GM03348 (cell line): ENCODE data around the gene CDK2AP2.
"Not testable (repeated sequence)": the region's sequence is repeated elsewhere in the genome, so short reads cannot be mapped to it uniquely, and the experiment has no call there.

Source experiments
- DNase-seq: peaks from one replicate; pipeline ENCODE4 v3.0.0; 2012; ENCODE audit warnings: low spot score

CDK2AP2 gene

DNA sequence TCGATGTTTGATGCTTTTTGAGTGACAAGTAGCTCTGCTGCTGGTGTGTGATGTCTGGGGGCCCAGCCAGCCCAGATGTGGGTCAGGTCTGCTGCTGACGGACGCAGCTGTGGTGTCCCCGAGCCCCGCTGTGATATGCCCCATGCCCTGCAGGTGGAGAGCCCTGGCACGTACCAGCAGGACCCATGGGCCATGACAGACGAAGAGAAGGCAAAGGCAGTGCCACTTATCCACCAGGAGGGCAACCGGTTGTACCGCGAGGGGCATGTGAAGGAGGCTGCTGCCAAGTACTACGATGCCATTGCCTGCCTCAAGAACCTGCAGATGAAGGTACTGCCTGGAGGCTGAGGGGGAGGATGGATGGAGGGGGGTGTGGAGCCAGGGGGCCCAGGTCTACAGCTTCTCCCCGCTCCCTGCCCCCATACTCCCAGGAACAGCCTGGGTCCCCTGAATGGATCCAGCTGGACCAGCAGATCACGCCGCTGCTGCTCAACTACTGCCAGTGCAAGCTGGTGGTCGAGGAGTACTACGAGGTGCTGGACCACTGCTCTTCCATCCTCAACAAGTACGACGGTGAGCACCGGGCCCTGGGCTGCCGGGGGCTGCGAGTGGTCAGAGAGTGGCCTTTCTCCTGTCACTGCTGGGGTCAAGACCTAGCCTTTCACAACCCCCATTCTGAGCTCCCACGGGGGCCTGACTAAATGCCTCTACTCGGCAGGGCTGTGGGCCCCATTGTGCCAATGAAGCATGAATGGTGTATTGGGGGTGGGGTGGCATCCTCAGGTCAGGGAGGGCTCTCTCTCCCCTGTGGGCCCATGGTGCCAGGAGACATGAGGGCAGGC is 17.9 kb downstream of the CDK2AP2 start:
- DNase-seq = no peak

DNA sequence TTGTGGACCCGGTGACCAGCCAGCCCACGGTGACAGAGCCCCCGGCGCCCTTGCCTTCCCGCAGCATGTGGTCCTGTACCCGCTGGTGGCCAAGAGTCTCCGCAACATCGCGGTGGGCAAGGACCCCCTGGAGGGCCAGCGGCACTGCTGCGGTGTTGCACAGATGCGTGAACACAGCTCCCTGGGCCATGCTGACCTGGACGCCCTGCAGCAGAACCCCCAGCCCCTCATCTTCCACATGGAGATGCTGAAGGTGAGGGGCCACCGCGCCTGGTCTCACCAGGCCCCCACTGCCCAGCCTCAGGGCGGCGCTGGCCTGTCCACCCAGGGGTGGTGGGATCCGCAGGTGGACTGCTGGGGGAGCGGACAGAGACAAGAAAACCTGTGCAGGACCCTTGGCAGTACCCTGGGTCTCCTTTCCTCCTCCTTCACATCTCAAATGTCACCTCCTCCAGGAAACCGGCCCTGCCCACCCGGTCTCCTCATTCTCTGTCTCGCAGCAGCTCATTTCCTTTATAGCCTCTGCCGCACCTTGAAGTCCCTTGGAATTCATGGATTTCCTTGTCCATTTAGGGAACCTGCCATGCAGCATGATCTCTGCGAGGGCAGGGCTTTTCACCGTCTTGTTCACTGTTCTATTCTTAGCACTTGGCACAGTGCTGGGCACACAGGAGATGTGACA is 18.6 kb downstream of the CDK2AP2 start:
- no peak for DNase-seq

DNA sequence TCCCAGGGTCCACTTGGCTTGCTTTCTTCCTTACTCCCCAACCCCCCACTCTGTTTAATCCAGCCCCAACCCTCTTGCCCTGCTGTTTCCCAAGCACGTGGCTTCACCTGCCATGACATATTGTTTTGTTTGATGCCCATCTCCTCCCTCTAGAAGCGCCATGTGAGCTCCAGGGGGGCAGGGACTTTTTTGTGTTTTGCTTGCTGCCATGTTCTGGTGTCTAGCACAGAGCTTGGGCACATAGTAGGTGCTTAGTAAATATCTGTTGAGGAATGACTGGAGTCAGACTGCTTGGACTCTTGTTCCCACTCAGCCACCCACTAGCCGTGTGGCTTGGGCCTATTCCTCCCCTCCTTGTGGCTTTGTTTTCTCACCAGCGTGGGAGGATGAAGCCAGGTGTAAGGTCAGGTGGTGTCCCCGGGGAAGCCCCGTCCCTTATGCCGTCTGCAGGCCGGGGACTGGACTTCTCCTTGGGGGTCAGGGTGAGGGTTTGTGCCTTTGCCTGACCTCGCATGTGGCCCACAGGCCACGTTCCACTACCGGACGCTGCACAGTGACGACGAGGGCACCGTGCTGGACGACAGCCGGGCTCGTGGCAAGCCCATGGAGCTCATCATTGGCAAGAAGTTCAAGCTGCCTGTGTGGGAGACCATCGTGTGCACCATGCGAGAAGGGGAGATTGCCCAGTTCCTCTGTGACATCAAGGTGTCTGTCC is 21.3 kb downstream of the CDK2AP2 start:
- no peak for DNase-seq

DNA sequence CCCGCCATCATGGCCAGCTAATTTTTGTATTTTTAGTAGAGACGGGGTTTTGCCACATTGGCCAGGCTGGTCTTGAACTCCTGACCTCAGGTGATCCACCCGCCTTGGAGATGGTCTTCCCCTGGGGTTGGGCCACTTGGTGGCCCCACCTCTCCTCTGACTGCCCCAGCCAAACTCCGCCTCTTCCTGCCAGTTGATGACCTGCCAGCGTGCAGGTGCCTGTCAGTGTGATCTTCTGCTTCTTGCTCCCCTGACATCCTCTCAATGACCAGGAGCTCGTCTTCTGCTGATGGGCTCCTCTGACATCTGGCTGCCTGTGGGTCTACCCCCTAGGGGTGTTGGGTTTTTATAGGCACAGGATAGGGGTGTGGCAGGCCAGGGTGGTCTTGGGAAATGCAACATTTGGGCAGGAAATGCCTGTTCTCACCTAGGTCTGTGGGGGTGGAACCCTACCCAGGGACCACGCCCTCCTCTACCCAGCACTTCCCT is 22.0 kb downstream of the CDK2AP2 start:
- not testable (repeated sequence) for DNase-seq

DNA sequence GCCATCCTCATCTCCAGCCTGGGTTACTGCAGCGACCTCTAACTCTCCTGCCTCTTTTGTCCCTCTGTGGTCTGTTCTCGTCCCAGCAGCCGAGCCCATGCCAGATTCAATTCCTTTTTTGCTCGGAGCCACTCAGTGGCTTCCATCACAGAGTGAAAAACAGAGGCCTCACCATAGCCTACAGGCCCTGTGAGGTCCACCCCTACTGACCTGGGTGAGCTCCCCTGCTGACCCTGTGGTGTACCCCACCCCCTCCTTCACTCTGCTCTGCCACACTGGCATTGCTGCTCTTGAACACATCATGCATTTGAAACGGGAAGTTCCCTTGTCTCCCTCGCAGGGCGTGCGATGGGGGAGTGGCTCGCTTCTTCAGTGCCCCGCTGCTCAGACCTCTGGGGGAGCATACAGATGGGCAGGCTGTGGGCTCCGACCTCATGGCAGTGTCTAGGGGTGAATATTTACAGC is 23.1 kb downstream of the CDK2AP2 start:
- DNase-seq = no peak

DNA sequence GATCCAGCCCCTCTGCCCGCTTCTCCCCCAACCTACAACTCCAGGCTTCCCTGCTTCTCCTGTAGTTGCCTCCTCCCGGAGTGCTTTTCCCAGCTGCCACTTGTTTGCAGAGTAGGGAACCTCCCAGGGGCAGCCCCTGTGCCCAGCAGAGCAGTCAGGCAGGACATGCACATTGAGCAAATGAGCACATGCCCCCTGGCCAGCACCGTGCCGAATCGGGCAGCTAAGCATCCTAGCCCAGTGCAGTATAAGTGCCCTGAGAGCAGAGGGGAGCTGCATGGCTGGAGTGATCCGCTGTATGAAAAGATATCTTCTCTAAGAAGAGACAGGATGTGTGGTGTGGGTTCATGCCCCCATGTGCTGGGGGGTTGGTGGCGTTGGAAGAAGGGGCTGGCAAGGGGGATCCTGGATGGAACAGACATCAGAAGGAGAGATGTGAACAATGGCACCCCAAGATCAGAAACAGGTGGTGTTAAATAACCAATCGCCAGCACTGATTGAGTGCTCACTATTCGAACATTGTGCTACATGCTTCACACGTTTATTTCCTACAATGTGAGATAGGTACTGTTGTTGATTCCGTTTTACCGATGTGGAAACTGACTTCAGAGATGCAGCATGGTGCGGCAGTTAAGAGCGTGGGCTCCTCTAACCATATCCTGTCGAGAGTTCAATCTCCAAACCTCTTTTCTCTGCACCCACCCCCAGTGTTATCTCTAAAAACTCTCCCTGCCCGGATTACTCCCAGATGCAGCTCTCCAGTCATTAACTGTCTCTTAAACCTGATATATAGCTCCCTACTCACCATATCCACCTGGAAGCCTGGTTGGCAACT is 23.9 kb downstream of the CDK2AP2 start:
- no peak for DNase-seq

DNA sequence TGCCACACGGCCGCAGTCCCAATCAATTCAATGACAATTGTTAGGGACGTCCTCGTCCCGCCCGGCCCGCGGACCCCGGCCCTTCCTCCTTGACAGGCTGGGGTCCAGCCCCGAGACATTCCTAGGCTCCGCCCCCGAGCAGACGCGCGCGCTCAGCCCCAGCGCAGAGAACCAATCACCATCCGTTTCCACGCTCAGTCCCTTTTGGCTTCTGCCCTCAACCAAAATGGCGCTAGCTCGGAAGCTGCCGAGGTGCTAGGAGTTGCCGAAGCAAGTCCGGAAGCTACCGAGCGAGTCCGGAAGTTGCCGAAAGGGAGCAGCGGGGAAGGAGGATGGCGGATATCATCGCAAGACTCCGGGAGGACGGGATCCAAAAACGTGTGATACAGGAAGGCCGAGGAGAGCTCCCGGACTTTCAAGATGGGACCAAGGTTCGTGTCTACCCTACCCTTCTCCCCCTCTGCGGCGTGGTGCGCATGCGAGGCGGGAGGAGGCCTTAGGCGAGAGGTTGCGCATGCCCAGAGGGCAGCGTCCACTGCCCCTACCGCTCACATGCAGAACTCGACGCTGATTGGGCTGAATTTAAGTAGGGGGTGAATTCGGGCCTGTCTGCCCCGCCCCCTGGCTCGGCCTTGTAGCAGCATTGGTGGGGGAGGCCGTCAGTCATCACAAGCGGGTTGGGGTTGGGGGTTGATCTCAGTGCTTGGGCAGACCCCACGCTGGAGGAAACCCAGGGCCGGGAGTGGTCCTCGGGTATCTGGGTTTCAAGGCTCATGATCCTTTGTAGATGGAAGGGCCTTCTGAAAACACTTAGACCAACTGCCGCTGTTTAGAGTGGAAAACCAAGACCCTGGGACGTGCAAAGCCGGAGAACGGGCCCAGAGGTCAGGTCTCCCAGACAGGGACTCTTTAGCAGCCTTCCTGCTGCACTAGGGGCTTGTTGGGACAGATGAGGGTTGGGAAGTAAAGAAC is 24.8 kb downstream of the CDK2AP2 start, which contains the start of gene AIP:
AIP (plus strand) TSS at position 200 of the 972 bp plus-strand sequence; CDS start at position 333, 133 bp downstream.
- DNase-seq = peak; percentile 98

DNA sequence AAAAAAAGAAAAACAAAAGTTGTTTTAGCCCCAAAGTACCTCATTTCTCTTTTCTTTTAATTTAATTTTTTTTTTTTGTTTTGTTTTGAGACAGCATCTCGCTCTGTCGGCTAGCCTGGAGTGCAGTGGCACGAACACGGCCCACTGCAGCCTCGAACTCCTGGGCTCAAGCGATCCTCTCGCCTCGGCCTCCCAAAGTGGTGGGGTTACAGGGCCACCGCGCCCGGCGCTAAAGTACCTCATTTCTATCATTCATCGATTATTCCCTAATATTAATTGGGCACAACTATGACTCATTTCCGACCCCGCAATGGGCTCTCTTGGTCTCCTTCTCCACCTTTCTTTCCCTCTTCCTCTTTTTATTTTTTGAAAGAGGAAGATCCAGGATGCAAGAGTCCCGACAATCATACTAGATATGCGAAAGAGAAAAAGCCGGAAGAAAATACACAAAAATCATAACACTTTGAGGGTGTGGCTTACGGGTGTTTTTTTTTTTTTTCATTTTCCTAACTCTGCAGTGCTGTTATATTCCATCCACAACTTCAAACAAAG is 25.6 kb downstream of the CDK2AP2 start:
- DNase-seq = no peak

DNA sequence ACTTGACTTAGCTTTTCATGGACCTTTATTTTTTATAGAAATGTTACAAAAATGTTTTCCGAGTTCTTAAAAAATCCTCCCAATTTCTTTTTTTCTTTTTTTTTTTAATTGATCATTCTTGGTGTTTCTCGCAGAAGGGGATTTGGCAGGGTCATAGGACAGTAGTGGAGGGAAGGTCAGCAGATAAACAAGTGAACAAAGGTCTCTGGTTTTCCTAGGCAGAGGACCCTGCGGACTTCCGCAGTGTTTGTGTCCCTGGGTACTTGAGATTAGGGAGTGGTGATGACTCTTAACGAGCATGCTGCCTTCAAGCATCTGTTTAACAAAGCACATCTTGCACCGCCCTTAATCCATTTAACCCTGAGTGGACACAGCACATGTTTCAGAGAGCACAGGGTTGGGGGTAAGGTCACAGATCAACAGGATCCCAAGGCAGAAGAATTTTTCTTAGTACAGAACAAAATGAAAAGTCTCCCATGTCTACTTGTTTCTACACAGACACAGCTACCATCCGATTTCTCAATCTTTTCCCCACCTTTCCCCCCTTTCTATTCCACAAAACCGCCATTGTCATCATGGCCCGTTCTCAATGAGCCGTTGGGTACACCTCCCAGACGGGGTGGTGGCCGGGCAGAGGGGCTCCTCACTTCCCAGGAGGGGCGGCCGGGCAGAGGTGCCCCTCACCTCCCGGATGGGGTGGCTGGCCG is 30.5 kb downstream of the CDK2AP2 start:
- DNase-seq = not testable (repeated sequence)

DNA sequence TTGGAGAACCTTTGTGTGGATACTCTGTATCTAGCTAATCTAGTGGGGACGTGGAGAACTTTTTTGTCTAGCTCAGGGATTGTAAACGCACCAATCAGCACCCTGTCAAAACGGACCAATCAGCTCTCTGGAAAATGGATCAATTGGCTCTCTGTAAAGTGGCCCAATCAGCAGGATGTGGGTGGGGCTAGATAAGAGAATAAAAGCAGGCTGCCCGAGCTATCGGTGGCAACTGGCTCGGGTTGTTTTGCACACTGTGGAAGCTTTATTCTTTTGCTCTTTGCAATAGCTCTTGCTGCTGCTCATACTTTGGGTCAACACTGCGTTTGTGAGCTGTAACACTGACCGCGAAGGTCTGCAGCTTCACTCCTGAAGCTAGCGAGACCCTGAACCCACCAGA is 31.3 kb downstream of the CDK2AP2 start:
- not testable (repeated sequence) for DNase-seq

DNA sequence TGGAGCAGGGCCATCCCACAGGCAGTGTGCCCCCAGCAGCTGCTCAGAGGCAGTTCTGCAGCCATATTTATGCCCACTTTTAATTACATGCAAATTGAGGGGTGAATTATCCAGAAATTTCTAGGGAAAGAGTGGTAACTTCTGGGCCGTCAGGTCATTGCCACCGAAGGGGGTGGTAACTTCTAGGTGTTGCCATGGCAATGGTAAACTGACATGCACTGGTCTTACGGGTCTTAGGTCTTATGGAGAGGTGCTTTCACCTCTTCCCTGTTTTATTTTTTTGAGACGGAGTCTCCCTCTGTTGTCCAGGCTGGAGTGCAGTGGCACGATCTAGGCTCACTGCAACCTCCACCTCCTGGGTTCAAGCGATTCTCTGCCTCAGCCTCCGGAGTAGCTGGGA is 35.1 kb downstream of the CDK2AP2 start:
- DNase-seq = no peak

DNA sequence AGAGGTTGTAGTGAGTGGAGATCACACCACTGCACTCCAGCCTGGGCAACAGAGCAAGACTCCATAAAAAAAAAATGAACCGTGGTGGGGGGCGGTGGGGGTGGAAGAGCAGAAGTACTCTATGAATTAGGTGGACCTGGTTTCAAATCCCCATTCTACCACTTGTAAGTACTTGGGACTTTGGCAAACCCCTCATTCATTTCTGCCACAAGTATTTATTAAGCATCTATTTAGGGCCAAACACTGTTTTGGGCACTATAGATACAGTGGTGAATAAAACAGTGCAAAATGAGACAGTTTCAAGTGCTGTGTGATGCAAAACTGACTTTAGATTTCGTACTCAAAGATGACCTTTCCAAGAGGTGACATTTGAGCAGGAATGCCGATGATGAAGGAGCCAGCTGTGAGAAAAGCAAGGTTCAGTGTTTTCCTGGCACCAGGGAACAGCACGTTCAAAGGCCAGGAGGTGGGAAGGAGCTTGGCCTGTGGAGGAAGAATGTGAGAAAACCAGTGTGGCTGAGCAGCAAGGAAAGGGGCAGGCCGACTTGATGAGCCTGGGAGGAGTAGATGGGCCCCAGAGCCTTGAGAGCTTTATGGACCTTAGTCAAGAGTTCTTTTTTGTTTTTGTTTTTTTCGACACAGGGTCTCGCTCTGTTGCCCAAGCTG is 37.5 kb downstream of the CDK2AP2 start:
- DNase-seq = no peak

DNA sequence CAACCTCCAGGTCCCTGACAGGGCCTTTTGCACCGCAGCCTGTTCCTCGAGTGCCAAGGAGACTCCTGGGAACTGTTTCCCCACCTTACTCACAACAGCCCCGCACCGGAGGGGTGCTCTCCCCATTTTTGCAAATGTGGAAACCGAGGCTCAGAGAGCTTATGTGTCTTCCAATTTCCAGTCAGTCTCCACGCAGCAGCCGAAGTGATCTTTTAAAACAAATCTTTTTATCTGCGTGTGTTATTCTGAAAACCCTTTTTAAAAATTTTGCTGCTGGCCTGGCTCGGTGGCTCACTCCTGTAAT is 38.5 kb downstream of the CDK2AP2 start:
- no peak for DNase-seq

DNA sequence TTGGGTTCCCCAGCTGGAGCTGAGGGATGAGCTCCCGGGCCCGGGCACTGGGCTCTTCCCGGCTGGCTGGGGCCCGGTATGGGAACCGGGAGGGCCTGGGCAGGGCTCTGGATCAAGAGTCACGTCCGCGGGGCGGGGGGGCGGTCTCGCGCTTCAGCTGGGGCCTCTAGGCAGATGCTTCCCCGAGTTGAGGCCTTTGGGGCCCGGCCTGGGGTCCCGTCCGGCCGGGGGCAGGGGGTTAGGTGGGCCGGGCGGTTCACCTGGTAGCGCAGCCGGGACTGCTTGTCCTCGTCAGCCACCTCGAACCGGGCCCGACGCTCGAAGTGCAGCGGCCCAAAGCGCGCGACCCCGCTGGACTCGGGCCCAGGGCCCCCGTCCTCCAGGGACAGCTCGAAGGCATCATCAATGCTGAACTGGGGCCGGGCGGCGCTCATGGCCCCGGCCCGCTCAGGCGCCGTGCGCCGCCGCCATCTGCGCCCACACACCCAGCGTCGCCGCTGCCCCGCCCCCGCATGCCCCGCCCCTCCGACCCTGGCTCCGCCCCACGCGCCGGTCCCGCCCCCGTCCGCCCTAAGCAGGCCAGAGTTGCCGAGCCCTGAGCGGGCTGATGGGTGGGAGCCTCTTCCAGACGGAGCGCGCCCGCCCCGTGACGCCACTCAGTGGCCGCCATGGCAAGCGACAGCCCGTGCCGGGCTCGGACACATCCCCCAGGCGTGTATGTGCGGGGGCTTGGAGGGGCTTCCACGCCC is 39.0 kb downstream of the CDK2AP2 start, which contains the start of gene TMEM134:
TMEM134 (minus strand) TSS at position 493 of the 749 bp plus-strand sequence; CDS start at position 434, 59 bp downstream.
- DNase-seq = peak; percentile 98

DNA sequence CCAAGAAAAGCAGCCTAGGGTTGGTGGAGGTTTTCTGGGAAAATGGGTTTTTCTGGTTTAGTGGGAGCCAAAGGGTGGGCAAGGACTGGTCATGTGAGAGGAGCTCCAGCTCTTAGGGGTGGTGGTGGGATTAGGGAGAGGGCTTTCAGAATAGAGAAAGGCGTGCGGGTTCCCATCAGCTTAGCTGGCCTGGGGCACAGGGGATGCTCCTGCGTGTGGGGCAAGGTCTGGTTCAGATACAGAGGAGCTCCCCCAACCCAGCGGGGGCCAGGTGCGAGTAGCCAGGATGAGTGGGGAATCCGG is 39.6 kb downstream of the CDK2AP2 start:
- DNase-seq = no peak

DNA sequence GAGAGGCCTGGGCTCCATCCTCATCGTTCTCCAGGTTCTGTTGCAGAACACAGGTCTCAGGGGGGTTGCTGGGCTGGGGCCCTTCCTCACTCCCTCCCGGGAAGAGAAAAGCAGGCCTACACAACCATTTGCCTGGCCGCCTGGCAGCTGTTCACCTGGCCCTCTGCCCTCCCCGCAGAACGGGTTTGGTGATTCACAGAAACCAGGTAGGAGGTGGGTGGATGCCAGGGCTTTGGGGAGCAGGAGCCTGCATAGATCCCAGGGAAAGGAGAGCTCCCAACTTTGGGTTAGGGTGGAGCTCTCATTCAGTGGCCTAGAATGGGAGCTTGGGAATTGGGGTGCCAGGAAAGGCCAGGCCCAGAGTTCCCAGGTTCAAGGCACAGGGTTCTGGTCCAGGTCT is 39.9 kb downstream of the CDK2AP2 start:
- DNase-seq = no peak

DNA sequence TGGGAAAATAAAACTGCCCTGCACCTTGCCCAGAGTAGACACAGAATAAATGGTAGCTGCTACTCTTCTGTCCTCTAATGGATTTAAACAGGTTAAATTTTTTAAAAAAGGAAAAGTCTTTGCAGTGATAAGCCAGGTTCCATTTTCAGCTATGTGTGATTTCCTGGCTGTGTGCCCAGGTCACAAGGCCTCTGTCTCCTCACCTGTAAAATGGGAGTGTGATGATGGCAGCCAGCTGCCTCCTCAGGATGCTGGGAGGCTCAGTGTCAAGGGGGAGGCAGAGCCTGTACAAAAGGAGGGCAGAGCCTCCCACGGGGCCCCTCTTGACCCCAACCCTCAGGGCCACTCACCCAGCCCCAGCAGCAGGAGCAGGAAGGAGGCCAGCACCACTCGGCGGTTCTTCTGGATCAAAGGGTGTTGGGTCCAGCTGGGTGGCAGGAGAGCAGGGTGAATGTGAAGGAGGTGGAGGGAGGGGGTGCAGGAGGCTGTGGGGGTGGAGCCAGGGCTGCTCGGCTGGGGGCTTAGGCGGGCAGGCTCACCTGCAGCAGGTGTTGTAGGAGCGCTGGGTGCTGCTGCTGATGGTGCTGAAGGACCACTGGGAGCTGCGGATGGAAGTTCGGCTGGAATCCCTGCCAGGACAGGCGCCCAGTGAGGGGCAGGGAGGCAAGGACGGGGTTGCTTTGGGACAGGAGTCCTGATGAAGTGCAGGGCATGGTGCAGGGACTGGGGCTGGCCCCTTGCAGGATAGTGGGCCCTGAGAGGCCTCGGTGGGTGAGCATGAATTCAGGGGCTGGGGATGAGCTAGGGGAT is 40.8 kb downstream of the CDK2AP2 start:
- DNase-seq = no peak
